ENCODE measurements around the gene KIAA0513. TPM values are rescaled to one million over a fixed set of nuclear protein-coding genes. Genes with fewer than 3 reads are reported as not detected.

The KIAA0513 gene
- total and polyA plus RNA-seq, 10 of the 15 experiments (the other 5 are each of a cell fraction or from before 2014, with no cell fraction given) = 0.14 to 5.8 (median 2.0) TPM

DNA sequence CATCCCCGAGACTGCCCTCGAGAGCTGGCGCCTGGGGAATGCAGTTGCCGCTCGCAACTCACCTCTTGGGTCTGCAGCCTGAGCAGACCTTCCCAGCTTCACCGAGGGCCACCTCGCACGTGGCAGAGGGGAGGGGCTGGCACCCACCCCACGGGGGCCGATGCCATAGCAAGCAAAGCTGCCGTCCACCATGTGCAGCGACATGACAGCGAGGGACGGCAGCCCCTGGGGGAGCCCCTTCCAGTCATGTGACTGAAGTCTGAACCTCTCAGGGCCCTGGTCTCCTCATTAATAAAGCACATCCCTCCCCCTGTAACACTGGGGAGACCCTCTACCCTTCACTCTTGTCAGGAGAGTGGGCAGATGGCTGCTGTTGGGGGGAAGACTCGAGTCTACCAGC lies 54.2 kb downstream of the KIAA0513 start (continued):
- TF ChIP-seq, protein P1, sequence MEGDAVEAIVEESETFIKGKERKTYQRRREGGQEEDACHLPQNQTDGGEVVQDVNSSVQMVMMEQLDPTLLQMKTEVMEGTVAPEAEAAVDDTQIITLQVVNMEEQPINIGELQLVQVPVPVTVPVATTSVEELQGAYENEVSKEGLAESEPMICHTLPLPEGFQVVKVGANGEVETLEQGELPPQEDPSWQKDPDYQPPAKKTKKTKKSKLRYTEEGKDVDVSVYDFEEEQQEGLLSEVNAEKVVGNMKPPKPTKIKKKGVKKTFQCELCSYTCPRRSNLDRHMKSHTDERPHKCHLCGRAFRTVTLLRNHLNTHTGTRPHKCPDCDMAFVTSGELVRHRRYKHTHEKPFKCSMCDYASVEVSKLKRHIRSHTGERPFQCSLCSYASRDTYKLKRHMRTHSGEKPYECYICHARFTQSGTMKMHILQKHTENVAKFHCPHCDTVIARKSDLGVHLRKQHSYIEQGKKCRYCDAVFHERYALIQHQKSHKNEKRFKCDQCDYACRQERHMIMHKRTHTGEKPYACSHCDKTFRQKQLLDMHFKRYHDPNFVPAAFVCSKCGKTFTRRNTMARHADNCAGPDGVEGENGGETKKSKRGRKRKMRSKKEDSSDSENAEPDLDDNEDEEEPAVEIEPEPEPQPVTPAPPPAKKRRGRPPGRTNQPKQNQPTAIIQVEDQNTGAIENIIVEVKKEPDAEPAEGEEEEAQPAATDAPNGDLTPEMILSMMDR (IDR thresholded peaks at IDR 0.05 in 2 of 3, conservative IDR thresholded peaks at IDR 0.05 in 1 of 3; ENCODE audit: control insufficient read depth in 2 of 3, extremely low read depth in 1 of 3, insufficient read depth in 1 of 3, low read depth in 3 of 3, low read length in 3 of 3) = no peak
- TF ChIP-seq ATF7 (IDR thresholded peaks at IDR 0.05; ENCODE audit: low read depth) (no peak), NR2C1 (IDR thresholded peaks at IDR 0.05) (no peak)
- TF ChIP-seq, protein P2, sequence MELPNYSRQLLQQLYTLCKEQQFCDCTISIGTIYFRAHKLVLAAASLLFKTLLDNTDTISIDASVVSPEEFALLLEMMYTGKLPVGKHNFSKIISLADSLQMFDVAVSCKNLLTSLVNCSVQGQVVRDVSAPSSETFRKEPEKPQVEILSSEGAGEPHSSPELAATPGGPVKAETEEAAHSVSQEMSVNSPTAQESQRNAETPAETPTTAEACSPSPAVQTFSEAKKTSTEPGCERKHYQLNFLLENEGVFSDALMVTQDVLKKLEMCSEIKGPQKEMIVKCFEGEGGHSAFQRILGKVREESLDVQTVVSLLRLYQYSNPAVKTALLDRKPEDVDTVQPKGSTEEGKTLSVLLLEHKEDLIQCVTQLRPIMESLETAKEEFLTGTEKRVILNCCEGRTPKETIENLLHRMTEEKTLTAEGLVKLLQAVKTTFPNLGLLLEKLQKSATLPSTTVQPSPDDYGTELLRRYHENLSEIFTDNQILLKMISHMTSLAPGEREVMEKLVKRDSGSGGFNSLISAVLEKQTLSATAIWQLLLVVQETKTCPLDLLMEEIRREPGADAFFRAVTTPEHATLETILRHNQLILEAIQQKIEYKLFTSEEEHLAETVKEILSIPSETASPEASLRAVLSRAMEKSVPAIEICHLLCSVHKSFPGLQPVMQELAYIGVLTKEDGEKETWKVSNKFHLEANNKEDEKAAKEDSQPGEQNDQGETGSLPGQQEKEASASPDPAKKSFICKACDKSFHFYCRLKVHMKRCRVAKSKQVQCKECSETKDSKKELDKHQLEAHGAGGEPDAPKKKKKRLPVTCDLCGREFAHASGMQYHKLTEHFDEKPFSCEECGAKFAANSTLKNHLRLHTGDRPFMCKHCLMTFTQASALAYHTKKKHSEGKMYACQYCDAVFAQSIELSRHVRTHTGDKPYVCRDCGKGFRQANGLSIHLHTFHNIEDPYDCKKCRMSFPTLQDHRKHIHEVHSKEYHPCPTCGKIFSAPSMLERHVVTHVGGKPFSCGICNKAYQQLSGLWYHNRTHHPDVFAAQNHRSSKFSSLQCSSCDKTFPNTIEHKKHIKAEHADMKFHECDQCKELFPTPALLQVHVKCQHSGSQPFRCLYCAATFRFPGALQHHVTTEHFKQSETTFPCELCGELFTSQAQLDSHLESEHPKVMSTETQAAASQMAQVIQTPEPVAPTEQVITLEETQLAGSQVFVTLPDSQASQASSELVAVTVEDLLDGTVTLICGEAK (IDR thresholded peaks at IDR 0.05; ENCODE audit: borderline replicate concordance) = no peak

Measured in GM12878 (cell line).